Skeletal muscle satellite cell (primary cell): Measurements from ENCODE around the gene SLC5A3.

Experiments
- H3K27me3 ChIP-seq: 2 replicates; pipeline ENCODE4 v1.7.0; 2013; ENCODE audit warnings: low read length; ENCODE audit not compliant: control insufficient read depth, insufficient read depth
- H3K36me3 ChIP-seq: 2 replicates; pipeline ENCODE4 v1.7.0; 2013; ENCODE audit warnings: mild to moderate bottlenecking, control low read depth, low read length; ENCODE audit not compliant: insufficient read depth
- H3K4me1 ChIP-seq: 2 replicates; pipeline ENCODE4 v1.7.0; 2013; ENCODE audit warnings: low read length; ENCODE audit not compliant: control insufficient read depth, insufficient read depth
- H3K4me2 ChIP-seq: 2 replicates; pipeline ENCODE4 v1.7.0; 2013; ENCODE audit warnings: mild to moderate bottlenecking, low read length
- H3K4me3 ChIP-seq: 2 replicates; pipeline ENCODE4 v1.7.0; 2013; ENCODE audit warnings: low read length
- H3K9ac ChIP-seq: 2 replicates; pipeline ENCODE4 v1.7.0; 2013; ENCODE audit warnings: mild to moderate bottlenecking, low read depth, low read length, moderate library complexity
- H3K9me3 ChIP-seq: replicated peaks from 2 replicates; pipeline ENCODE4 v1.7.0; 2013; ENCODE audit warnings: mild to moderate bottlenecking, control low read depth, low read length

The SLC5A3 gene

GRCh38 chr21:34107606-34108005, 34.2 kb downstream of the SLC5A3 start:
- H3K4me2 ChIP-seq: no peak overlapping the region
- H3K27me3 ChIP-seq: no peaks in the 10 kb centered on the region
- H3K4me3 ChIP-seq: no peak overlapping the region
- H3K4me1 ChIP-seq: peaks cover 25% of the 10 kb centered on the region
- H3K9me3 ChIP-seq: no peaks in the 10 kb centered on the region
- H3K9ac ChIP-seq: no peak overlapping the region
- H3K36me3 ChIP-seq: peaks cover 22% of the 10 kb centered on the region

- peaks cover 20% of the 10 kb centered on the region for H3K36me3 ChIP-seq
- H3K4me3 ChIP-seq: no peak overlapping the region
- H3K4me2 ChIP-seq: no peak overlapping the region
- no peaks in the 10 kb centered on the region for H3K9me3 ChIP-seq
- H3K9ac ChIP-seq: no peak overlapping the region
- H3K27me3 ChIP-seq: no peaks in the 10 kb centered on the region
- peaks cover 25% of the 10 kb centered on the region for H3K4me1 ChIP-seq
These were observed 35.7 kb downstream of the SLC5A3 start for GRCh38 chr21:34109075-34109474.

DNA sequence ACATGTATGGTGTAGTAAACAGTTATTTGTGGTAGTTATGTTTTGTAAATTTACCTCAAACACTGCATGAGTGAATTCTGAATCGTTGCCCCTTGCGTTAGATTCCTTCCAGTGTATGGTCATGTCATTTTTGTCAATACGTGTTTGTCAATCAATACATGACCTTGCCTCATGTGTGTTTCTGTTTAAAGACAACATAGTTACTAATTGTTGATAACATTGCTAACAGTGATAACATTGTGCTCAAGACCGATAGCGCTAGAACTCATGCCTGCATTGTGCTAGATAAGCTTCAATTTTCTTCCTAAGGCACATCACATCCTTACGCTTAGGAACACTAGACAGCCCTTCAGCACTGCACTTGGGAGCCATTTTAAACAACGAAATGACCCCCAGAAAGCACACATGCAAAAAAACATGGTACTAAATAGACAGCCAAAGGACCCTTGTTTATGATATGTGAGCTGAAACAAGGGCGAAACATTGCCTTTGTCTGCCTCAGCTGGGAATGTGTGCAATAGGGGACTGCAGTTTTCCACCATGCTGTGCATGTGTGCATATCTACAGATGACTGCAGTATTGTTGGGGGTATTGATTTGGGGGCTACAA, 37.3 kb downstream of the SLC5A3 start:
- Histone ChIP-seq H3K4me3 (no peak overlapping the region), H3K4me1 (peaks cover 17% of the 10 kb centered on the region), H3K9ac (no peak overlapping the region), H3K9me3 (no peaks in the 10 kb centered on the region), H3K36me3 (peaks cover 20% of the 10 kb centered on the region), H3K4me2 (no peak overlapping the region), H3K27me3 (no peaks in the 10 kb centered on the region)

GRCh38 chr21:34112316-34113033, 39.1 kb downstream of the SLC5A3 start:
- H3K9me3 ChIP-seq: no peaks in the 10 kb centered on the region
- H3K4me1 ChIP-seq: peaks cover 11% of the 10 kb centered on the region
- peaks cover 20% of the 10 kb centered on the region for H3K36me3 ChIP-seq
- H3K9ac ChIP-seq: no peak overlapping the region
- H3K4me2 ChIP-seq: no peak overlapping the region
- H3K4me3 ChIP-seq: no peak overlapping the region
- H3K27me3 ChIP-seq: no peaks in the 10 kb centered on the region

DNA sequence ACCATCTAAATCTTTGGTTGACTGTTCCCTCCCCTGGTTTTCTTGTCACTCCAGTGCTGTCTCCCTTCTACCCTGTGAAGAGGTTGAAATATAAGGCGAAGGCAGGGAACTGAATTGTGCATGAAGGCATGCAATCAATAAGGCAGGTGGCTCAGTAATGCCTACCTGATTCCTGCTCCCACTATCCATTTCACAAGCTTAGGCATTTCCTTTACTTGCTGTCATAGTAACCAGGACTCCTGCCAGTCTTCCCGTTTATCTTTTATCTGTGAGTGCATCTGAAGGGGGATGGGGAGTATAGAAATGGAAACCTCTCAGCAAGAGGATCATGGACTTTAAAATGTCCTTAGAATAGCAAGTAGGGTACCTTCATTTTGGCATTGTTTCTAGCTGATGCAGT, 40.5 kb downstream of the SLC5A3 start:
- Histone ChIP-seq H3K36me3 (peaks cover 20% of the 10 kb centered on the region), H3K27me3 (no peaks in the 10 kb centered on the region), H3K4me3 (no peak overlapping the region), H3K9me3 (no peaks in the 10 kb centered on the region), H3K9ac (no peak overlapping the region), H3K4me2 (no peak overlapping the region), H3K4me1 (peaks cover 11% of the 10 kb centered on the region)

DNA sequence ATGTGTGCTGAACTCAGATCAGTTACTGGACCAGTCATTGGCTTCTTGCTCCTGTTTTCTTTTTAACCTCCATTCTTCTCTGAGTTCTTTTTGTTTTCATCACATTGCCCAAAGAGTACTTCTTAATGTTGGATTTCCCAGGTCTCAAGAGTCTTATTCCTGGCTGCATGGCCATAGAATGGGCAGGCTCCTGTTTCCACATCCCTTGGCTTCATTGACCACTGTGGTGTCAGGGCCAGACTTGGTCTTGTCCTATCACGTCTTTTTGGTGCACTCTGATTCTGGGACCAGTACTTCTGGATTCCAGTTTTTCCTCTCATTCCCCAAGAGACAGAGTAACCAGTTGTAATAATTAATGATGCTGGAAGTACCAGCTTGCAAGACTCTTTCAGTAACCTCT, 41.8 kb downstream of the SLC5A3 start:
- Histone ChIP-seq H3K9ac (no peak overlapping the region), H3K9me3 (no peaks in the 10 kb centered on the region), H3K4me1 (peaks cover 11% of the 10 kb centered on the region), H3K27me3 (no peaks in the 10 kb centered on the region), H3K4me2 (no peak overlapping the region), H3K4me3 (no peak overlapping the region), H3K36me3 (peaks cover 15% of the 10 kb centered on the region)

DNA sequence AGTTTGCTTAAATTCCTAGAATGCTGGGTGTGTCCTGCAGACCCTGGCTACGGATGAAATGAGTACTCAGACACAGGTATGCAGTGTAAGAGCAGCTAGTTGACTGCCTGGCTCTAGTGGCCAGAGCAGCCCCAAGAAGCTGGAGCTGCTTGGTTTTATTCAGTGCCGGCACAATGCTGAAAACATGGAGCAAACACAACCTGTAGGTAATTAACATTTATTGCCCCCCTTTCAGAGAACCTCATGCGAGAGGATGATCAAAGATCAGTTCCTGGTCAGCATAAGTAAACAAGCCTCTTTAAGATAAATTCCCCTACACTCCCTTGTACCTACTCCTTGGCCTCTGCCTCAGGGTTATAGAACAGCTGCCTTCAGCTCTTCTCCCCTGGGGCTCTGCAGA, 43.2 kb downstream of the SLC5A3 start:
- Histone ChIP-seq H3K9ac (no peak overlapping the region), H3K4me3 (no peak overlapping the region), H3K36me3 (peaks cover 7% of the 10 kb centered on the region), H3K27me3 (no peaks in the 10 kb centered on the region), H3K4me1 (peaks cover 10% of the 10 kb centered on the region), H3K4me2 (no peak overlapping the region), H3K9me3 (no peaks in the 10 kb centered on the region)

GRCh38 chr21:34120867-34121266, 47.5 kb downstream of the SLC5A3 start:
- no peak overlapping the region for H3K4me3 ChIP-seq
- no peaks in the 10 kb centered on the region for H3K4me1 ChIP-seq
- no peak overlapping the region for H3K9ac ChIP-seq
- no peak overlapping the region for H3K4me2 ChIP-seq
- no peaks in the 10 kb centered on the region for H3K9me3 ChIP-seq
- H3K36me3 ChIP-seq: peaks cover 14% of the 10 kb centered on the region
- no peaks in the 10 kb centered on the region for H3K27me3 ChIP-seq

GRCh38 chr21:34122047-34122446, 48.7 kb downstream of the SLC5A3 start:
- peaks cover 26% of the 10 kb centered on the region for H3K36me3 ChIP-seq
- H3K27me3 ChIP-seq: no peaks in the 10 kb centered on the region
- H3K4me2 ChIP-seq: no peak overlapping the region
- H3K9ac ChIP-seq: no peak overlapping the region
- H3K4me1 ChIP-seq: peaks cover 9% of the 10 kb centered on the region
- no peak overlapping the region for H3K4me3 ChIP-seq
- no peaks in the 10 kb centered on the region for H3K9me3 ChIP-seq
